GM12878 (cell line): ENCODE data around the gene BPIFB4.

ENCODE experiments used
- CTCF ChIP-seq, 3 experiments: IDR thresholded peaks in 2 of 3; conservative IDR thresholded peaks in 1 of 3; 2 replicates each; pipeline ENCODE4 v1.5.1; 2011; ENCODE audit warnings: low read depth in 3 of 3, low read length in 3 of 3, mild to moderate bottlenecking in 3 of 3, control low read depth in 2 of 3, moderate library complexity in 2 of 3, inconsistent platforms in 1 of 3, mixed read lengths in 1 of 3; ENCODE audit not compliant: control insufficient read depth in 2 of 3, insufficient read depth in 1 of 3; ENCODE audit errors: extremely low read depth in 1 of 3
- EP300 ChIP-seq, 2 experiments: fragments of 150-350 bp in 1 of 2; IDR thresholded peaks; 2 replicates each; pipeline ENCODE4 v1.6.1; 2011 to 2012; ENCODE audit warnings: low read depth in 2 of 2, low read length in 2 of 2, borderline replicate concordance in 1 of 2, improper control_type of control experiment in 1 of 2, inconsistent platforms in 1 of 2; ENCODE audit not compliant: control insufficient read depth in 1 of 2
- EZH2 ChIP-seq: IDR thresholded peaks from 2 replicates; pipeline ENCODE4 v1.6.1; 2012; ENCODE audit warnings: low read depth, mild to moderate bottlenecking, control low read depth, inconsistent platforms, low read length, borderline replicate concordance; ENCODE audit not compliant: control insufficient read depth
- JUND ChIP-seq: IDR thresholded peaks from 2 replicates; pipeline ENCODE4 v1.6.1; 2012; ENCODE audit warnings: low read depth, mild to moderate bottlenecking, low read length, improper control_type of control experiment, moderate library complexity
- PKNOX1 ChIP-seq: fragments of 450-650 bp; IDR thresholded peaks from 2 replicates; pipeline ENCODE4 v1.6.1; 2016; ENCODE audit warnings: mild to moderate bottlenecking
- POLR2AphosphoS5 ChIP-seq: IDR thresholded peaks from 2 replicates; pipeline ENCODE4 v1.6.1; 2011; ENCODE audit warnings: mild to moderate bottlenecking, low read length, inconsistent platforms
- SRF ChIP-seq, 2 experiments: IDR thresholded peaks; 2 replicates each; pipeline ENCODE4 v1.6.1; 2011; ENCODE audit warnings: low read depth in 2 of 2, low read length in 2 of 2, mild to moderate bottlenecking in 1 of 2, moderate library complexity in 1 of 2
- SUZ12 ChIP-seq: fragments of 200-600 bp; sonication (generic); IDR thresholded peaks from one replicate; pipeline ENCODE4 v1.6.1; 2018; ENCODE audit warnings: antibody characterized with exemption, mild to moderate bottlenecking; ENCODE audit not compliant: unreplicated experiment

- TF ChIP-seq PKNOX1 (no peak), EP300 (IDR thresholded peaks at IDR 0.05; ENCODE audit: borderline replicate concordance in 1 of 2, control insufficient read depth in 1 of 2, low read depth in 2 of 2, low read length in 2 of 2) (no peak), POLR2AphosphoS5 (no peak), CTCF (IDR thresholded peaks at IDR 0.05 in 2 of 3, conservative IDR thresholded peaks at IDR 0.05 in 1 of 3; ENCODE audit: control insufficient read depth in 2 of 3, extremely low read depth in 1 of 3, insufficient read depth in 1 of 3, low read depth in 3 of 3, low read length in 3 of 3) (no peak), SRF (IDR thresholded peaks at IDR 0.05; ENCODE audit: low read depth in 2 of 2, low read length in 2 of 2) (no peak), SUZ12 (no peak), JUND (no peak), EZH2 (no peak)
Measured at GRCh38 chr20:33030569-33030968, 48.9 kb upstream of the BPIFB4 start.
